Measurements from ENCODE around the gene HLA-B.
A peak's percentile ranks its signal among the peaks of the same experiment; 100 is the strongest.
"Not testable (repeated sequence)": the region's sequence is repeated elsewhere in the genome, so short reads cannot be mapped to it uniquely, and the experiment has no call there.

Gene HLA-B

GRCh38 chr6:31356946-31357466 is at the start of gene HLA-B:
Gene HLA-B, minus strand, starts transcription at chr6:31357179. Its CDS starts 21 bp downstream, at chr6:31357158.
- no peak for DNase-seq

GRCh38 chr6:31405996-31406395 is 49.0 kb upstream of the HLA-B start:
- DNase-seq: no peak

- not testable (repeated sequence) for DNase-seq
These were observed 47.0 kb upstream of the HLA-B start for GRCh38 chr6:31404061-31404364.

GRCh38 chr6:31403283-31404060 is 46.5 kb upstream of the HLA-B start, which contains the start of gene MICA:
Gene MICA, plus strand, starts transcription at chr6:31403595. Its CDS starts 38 bp downstream, at chr6:31403633.
- DNase-seq: no peak

GRCh38 chr6:31402324-31403282 is 45.6 kb upstream of the HLA-B start:
- DNase-seq: no peak

GRCh38 chr6:31401403-31401802 is 44.4 kb upstream of the HLA-B start:
- DNase-seq: no peak

- no peak for DNase-seq
These were observed 43.7 kb upstream of the HLA-B start for GRCh38 chr6:31400467-31401289.

GRCh38 chr6:31399589-31400466 is 42.8 kb upstream of the HLA-B start:
- no peak for DNase-seq

GRCh38 chr6:31397901-31398525 is 41.0 kb upstream of the HLA-B start:
- no peak for DNase-seq

GRCh38 chr6:31397153-31397499 is 40.1 kb upstream of the HLA-B start:
- not testable (repeated sequence) for DNase-seq

- DNase-seq: peak; percentile 50
These were observed 39.6 kb upstream of the HLA-B start for GRCh38 chr6:31396422-31397152.

GRCh38 chr6:31395832-31396231 is 38.9 kb upstream of the HLA-B start:
- DNase-seq: no peak

- DNase-seq: no peak
These were observed 37.4 kb upstream of the HLA-B start for GRCh38 chr6:31394381-31394780.

- DNase-seq: no peak
These were observed 37.0 kb upstream of the HLA-B start for GRCh38 chr6:31393932-31394331.

GRCh38 chr6:31389802-31390132 is 32.8 kb upstream of the HLA-B start:
- DNase-seq: not testable (repeated sequence)

GRCh38 chr6:31388916-31389801 is 32.2 kb upstream of the HLA-B start:
- not testable (repeated sequence) for DNase-seq

- DNase-seq: no peak
These were observed 30.0 kb upstream of the HLA-B start for GRCh38 chr6:31386977-31387376.

GRCh38 chr6:31386099-31386498 is 29.1 kb upstream of the HLA-B start:
- DNase-seq: no peak

GRCh38 chr6:31385041-31385440 is 28.1 kb upstream of the HLA-B start:
- no peak for DNase-seq

GRCh38 chr6:31383149-31383548 is 26.2 kb upstream of the HLA-B start:
- no peak for DNase-seq
